ENCODE data around the gene GPC6.

DNA sequence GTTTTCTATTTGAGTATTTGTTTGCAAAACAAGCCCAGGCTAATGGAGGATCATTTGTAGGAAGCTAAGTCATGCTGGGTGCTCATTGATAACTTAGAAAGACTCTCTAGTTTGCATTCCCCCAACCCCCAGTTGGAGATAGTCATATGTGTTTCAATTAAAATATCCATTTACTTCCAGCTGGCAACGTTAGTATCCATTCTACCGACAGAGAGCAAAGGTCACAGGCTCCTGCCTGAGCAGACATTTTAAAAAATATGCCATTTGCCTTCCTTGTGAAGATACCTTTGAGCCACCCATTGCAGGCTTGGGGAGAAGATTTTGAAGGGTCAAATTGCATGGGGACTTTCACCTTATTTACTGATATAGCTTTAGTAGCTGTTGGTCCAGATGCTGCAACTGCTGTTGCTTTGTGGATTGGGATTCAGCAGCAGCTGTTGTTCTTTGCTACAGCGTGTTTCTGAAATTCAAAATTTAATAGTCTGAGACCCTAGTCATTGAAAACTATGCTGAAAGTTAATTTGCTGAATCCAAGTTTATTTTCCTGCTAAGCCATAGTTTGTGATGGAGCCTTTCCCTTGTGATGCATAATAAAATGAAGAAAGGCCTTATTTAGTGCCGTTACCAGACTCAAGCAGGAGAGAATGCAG is 335.1 kb downstream of the GPC6 start:
- TF ChIP-seq, protein P1, sequence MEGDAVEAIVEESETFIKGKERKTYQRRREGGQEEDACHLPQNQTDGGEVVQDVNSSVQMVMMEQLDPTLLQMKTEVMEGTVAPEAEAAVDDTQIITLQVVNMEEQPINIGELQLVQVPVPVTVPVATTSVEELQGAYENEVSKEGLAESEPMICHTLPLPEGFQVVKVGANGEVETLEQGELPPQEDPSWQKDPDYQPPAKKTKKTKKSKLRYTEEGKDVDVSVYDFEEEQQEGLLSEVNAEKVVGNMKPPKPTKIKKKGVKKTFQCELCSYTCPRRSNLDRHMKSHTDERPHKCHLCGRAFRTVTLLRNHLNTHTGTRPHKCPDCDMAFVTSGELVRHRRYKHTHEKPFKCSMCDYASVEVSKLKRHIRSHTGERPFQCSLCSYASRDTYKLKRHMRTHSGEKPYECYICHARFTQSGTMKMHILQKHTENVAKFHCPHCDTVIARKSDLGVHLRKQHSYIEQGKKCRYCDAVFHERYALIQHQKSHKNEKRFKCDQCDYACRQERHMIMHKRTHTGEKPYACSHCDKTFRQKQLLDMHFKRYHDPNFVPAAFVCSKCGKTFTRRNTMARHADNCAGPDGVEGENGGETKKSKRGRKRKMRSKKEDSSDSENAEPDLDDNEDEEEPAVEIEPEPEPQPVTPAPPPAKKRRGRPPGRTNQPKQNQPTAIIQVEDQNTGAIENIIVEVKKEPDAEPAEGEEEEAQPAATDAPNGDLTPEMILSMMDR (IDR thresholded peaks at IDR 0.05), result no peak
- TF ChIP-seq EZH2 (IDR thresholded peaks at IDR 0.05), result no peak
- TF ChIP-seq EZH2phosphoT487 (IDR thresholded peaks at IDR 0.05), result peak; percentile 23

Data from neural progenitor cell (in vitro differentiated cells).